Fibroblast of lung (primary cell): Measurements from ENCODE around the gene AFAP1L2. TPM values are rescaled to one million over a fixed set of nuclear protein-coding genes. Genes with fewer than 3 reads are reported as not detected.
A peak's percentile ranks its signal among the peaks of the same experiment; 100 is the strongest.

Experiments used
- DNase-seq, 2 donors: peaks; one replicate each; pipeline versions ENCODE4 v3.0.0 to v3.0.0-alpha.2; 2010; ENCODE audit warnings: low read depth in 2 of 2
- H2AFZ ChIP-seq: 2 replicates; pipeline ENCODE4 v1.5.1; 2012; ENCODE audit warnings: low read length, control low read depth, inconsistent platforms
- H3K27ac ChIP-seq: 2 replicates; pipeline ENCODE4 v1.5.1; 2011; ENCODE audit warnings: low read length, control low read depth; ENCODE audit not compliant: insufficient read depth
- H3K27me3 ChIP-seq: 2 replicates; pipeline ENCODE4 v1.5.1; 2011; ENCODE audit warnings: mild to moderate bottlenecking, low read length; ENCODE audit not compliant: control insufficient read depth, insufficient read depth
- H3K36me3 ChIP-seq: 2 replicates; pipeline ENCODE4 v1.5.1; 2011; ENCODE audit warnings: low read length; ENCODE audit not compliant: control insufficient read depth, insufficient read depth
- H3K4me1 ChIP-seq: 2 replicates; pipeline ENCODE4 v1.5.1; 2011; ENCODE audit warnings: low read length; ENCODE audit not compliant: control insufficient read depth, insufficient read depth; ENCODE audit errors: extremely low read depth
- H3K4me2 ChIP-seq: 2 replicates; pipeline ENCODE4 v1.5.1; 2011; ENCODE audit warnings: low read length, control low read depth; ENCODE audit not compliant: insufficient read depth; ENCODE audit errors: extremely low read depth
- H3K4me3 ChIP-seq, 4 experiments: fragments of 200-600 bp in 1 of 4; sonication (generic) in 1 of 4; replicated peaks in 1 of 4; 2 replicates each; pipeline ENCODE4 v1.5.1; 2011 to 2016; ENCODE audit warnings: low read length in 4 of 4, low read depth in 3 of 4, mild to moderate bottlenecking in 3 of 4, control low read depth in 2 of 4, inconsistent platforms in 1 of 4, mixed read lengths in 1 of 4; ENCODE audit not compliant: insufficient read depth in 1 of 4; ENCODE audit errors: control extremely low read depth in 1 of 4
- H3K79me2 ChIP-seq: 2 replicates; pipeline ENCODE4 v1.5.1; 2012; ENCODE audit warnings: mild to moderate bottlenecking, low read length, inconsistent platforms; ENCODE audit not compliant: control insufficient read depth, insufficient read depth
- H3K9ac ChIP-seq: 2 replicates; pipeline ENCODE4 v1.5.1; 2011; ENCODE audit warnings: mild to moderate bottlenecking, low read length, control low read depth; ENCODE audit not compliant: insufficient read depth
- H3K9me3 ChIP-seq: 2 replicates; pipeline ENCODE4 v1.5.1; 2012; ENCODE audit warnings: low read depth, low read length; ENCODE audit not compliant: control insufficient read depth, insufficient read depth
- H4K20me1 ChIP-seq: 2 replicates; pipeline ENCODE4 v1.5.1; 2011; ENCODE audit warnings: low read length; ENCODE audit not compliant: control insufficient read depth, insufficient read depth; ENCODE audit errors: extremely low read depth
- CTCF ChIP-seq, 2 donors: IDR thresholded peaks in 1 of 2; conservative IDR thresholded peaks in 1 of 2; 1 replicate in 1 of 2; 2 replicates in 1 of 2; pipeline ENCODE4 v1.5.1; 2011 to 2012; ENCODE audit warnings: low read length in 2 of 2, control low read depth in 1 of 2, inconsistent platforms in 1 of 2, low read depth in 1 of 2, mild to moderate bottlenecking in 1 of 2
- EZH2 ChIP-seq: IDR thresholded peaks from 2 replicates; pipeline ENCODE4 v1.5.1; 2012; ENCODE audit warnings: low read length, control low read depth, mild to moderate bottlenecking; ENCODE audit errors: missing control alignments
- polyA plus RNA-seq, 2 donors: library from polyadenylated mRNA; depleted of rRNA in 1 of 2; stranded (reverse) in 1 of 2; unstranded in 1 of 2; fragments of >200 nt; gene quantifications; 2 replicates each; pipeline ENCODE4 v1.2.1, GENCODE V29; 2011 to 2012; ENCODE audit warnings: missing spikeins in 1 of 2
- total RNA-seq: library from RNA; depleted of rRNA; stranded (reverse); fragments of >200 nt; gene quantifications from 2 replicates; pipeline ENCODE4 v1.2.1, GENCODE V29; 2014

The AFAP1L2 gene
- total and polyA plus RNA-seq, 2 donors (not counting 1 experiment from before 2014, with no cell fraction given): 0.17 to 9.6 TPM

DNA sequence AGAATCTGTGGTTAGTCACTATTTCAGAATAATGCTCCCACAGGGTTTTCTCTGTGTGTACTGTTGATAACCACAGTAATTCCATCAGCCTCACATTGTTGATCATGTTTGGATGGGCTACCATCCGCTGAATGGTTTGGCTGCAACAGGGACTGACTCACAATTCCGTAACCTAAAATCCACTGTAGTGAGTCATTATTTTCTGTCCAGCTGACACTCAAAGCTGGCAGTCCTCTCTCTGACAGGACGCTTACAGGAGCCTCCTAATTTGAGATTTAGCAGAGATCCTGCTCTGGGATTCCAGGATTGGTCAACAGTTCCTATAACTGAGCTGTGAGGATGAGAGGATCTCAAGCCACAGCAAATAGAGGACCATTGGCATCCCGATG is 132.5 kb downstream of the AFAP1L2 start:
- Histone ChIP-seq H3K27ac (peak overlapping the region; percentile 63), H3K36me3 (no peaks in the 10 kb centered on the region), H3K4me2 (peak overlapping the region; percentile 63), H2AFZ (no peak overlapping the region), H3K4me1 (peaks cover 13% of the 10 kb centered on the region), H3K4me3 (no peak overlapping the region), H4K20me1 (no peaks in the 10 kb centered on the region), H3K9ac (no peak overlapping the region), H3K27me3 (no peaks in the 10 kb centered on the region), H3K79me2 (no peaks in the 10 kb centered on the region), H3K9me3 (no peaks in the 10 kb centered on the region)
- DNase-seq: peak; percentile 96 to 98
- no peak for TF ChIP-seq EZH2
- TF ChIP-seq CTCF (conservative IDR thresholded peaks at IDR 0.05 in 1 of 2, IDR thresholded peaks at IDR 0.05 in 1 of 2; ENCODE audit: low read depth in 1 of 2, low read length in 2 of 2): no peak

DNA sequence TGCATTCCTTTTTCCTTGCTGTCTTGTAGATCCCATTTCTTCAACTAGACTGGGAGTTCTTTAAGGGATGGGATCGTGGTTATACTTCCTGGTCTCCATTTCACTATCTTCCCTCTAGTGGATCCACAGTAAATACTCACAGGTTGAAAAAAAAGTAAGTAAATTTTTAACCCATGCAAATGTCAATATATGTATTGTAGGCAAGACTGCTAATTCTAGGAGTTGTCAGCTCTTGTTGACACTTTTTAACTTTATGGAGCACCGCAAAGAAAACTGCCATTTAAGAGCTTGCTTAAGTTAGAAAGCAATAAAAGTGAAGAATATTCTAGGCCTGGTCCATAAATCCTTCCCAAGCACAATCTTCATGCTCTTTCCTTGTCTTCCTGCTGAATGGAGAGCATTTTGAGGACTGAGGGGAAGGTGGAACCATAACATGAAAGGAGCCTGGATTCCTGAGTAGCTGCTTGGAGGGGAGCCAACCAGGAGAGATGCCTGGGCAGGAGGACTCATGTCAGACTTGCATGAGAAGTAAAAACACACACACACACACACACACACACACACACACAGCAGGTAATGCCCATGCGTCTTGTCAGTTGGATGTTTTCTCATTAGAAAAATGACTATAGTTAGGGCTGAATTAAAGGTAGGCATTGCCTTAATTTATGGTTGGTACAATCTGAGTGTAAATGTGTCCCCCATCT is 133.1 kb downstream of the AFAP1L2 start:
- DNase-seq: peak in 1 of 2 donors; percentile 83
- no peaks in the 10 kb centered on the region for H3K9me3 ChIP-seq
- H3K4me2 ChIP-seq: peak overlapping the region; percentile 79
- H2AFZ ChIP-seq: no peak overlapping the region
- no peak overlapping the region for H3K4me3 ChIP-seq
- no peak overlapping the region for H3K9ac ChIP-seq
- no peaks in the 10 kb centered on the region for H4K20me1 ChIP-seq
- H3K79me2 ChIP-seq: no peaks in the 10 kb centered on the region
- TF ChIP-seq CTCF (conservative IDR thresholded peaks at IDR 0.05 in 1 of 2, IDR thresholded peaks at IDR 0.05 in 1 of 2; ENCODE audit: low read depth in 1 of 2, low read length in 2 of 2) (no peak), EZH2 (no peak)
- no peaks in the 10 kb centered on the region for H3K27me3 ChIP-seq
- no peaks in the 10 kb centered on the region for H3K36me3 ChIP-seq
- peak overlapping the region; percentile 63 for H3K27ac ChIP-seq
- peaks cover 13% of the 10 kb centered on the region for H3K4me1 ChIP-seq

- Histone ChIP-seq H3K9me3 (no peaks in the 10 kb centered on the region), H3K4me1 (peaks cover 12% of the 10 kb centered on the region), H3K4me2 (no peak overlapping the region), H2AFZ (no peak overlapping the region), H3K27me3 (no peaks in the 10 kb centered on the region), H3K9ac (no peak overlapping the region), H3K36me3 (no peaks in the 10 kb centered on the region), H3K79me2 (no peaks in the 10 kb centered on the region), H3K27ac (no peak overlapping the region), H4K20me1 (no peaks in the 10 kb centered on the region), H3K4me3 (no peak overlapping the region)
- TF ChIP-seq EZH2: no peak
- no peak for TF ChIP-seq CTCF (conservative IDR thresholded peaks at IDR 0.05 in 1 of 2, IDR thresholded peaks at IDR 0.05 in 1 of 2; ENCODE audit: low read depth in 1 of 2, low read length in 2 of 2)
- peak; percentile 61 to 88 for DNase-seq
Observed at GRCh38 chr10:114266521-114266920, 137.8 kb downstream of the AFAP1L2 start.
